ENCODE data around the gene IQUB.
A peak's percentile ranks its signal among the peaks of the same experiment; 100 is the strongest.
"Not testable (repeated sequence)": the region's sequence is repeated elsewhere in the genome, so short reads cannot be mapped to it uniquely, and the experiment has no call there.

The IQUB gene

DNA sequence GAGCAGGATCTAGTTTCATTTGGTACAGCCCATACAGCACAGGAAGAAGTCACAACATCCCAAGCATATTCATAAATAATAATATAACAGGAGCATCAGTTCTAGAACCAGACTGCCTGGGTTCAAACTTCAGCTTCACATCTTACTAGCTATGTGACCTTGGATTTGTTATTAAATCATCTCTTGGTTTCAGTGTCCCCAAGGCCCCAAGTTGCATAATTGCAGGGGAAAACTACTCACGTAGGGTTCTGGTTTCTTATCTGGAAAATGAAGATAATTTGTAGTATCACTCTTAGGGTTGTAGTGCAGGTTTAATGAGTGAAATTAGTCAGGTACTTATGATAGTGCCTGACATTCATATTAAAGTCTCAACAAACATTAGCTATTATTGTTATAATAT, 5.5 kb upstream of the IQUB start:
- DNase-seq (ENCODE audit: low read depth, low spot score) = no peak

DNA sequence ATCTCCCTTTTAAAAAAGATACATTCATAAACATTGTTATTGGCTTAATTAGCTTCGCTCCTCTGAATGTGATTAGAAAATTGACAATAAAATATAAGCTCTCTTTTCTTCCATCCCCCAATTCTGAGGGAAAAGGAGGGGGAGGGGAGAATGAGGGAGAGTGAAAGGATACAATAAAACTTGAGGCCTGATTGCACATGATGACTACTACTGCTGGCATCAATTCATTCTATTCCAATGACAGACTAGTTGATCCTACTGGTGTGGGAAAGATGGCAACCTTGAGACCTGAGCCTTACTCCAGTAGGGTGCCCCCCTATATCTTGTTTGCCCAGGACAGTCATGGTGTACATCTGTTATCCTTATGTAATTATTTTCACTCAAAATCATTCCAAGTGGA, 4.5 kb upstream of the IQUB start:
- no peak for DNase-seq (ENCODE audit: low read depth, low spot score)

DNA sequence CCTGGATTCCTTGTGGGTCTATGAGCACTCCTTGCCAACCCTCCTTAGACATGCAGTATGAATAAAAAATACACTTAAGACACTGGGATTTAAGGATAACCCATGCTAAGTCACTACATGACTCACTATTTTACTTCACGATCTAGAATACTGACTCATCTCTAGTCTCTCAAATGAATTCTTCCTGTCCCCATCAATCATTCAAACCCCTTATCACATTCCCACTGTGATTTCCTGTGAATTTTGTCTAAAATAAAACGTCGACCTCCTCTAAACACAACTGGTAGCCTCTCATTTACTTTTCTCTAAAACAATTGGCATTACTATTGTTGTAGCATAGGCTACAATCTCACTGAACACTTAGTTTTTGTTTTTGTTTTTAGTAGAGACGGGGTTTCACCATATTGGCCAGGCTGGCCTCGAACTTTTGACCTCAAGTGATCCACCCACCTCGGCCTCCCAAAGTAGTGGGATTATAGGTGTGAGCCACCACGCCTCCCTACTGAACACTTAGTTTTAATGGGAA, 3.9 kb upstream of the IQUB start:
- peak; percentile 42 for DNase-seq (ENCODE audit: low read depth, low spot score)

DNA sequence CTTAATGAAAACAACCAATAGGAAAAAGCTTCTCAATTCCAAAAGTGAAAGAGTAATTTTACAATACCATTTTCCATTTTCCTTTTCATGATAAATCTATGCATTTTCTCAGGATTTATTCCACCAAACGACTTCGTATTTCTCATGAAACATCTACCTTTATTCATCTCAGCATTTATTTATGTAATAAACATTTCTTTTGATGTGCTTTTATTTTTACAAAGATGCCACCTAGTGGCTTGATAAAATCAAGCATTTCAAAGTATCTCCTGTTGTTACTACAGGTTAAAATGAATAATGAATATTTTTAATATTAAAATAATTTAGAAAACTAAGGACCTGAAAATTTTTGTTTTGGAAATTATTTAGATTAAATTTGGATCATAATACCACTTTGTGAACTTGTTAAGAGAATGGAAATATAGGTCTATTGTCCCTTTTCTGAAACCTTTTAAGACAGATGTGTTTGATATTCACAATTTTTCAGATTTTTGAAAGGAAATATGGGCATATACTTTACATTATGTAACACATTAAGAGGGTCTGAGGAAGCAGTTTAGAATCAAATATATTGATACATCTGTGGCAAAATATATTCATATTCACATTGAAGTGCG, 2.7 kb upstream of the IQUB start:
- peak; percentile 29 for DNase-seq (ENCODE audit: low read depth, low spot score)

DNA sequence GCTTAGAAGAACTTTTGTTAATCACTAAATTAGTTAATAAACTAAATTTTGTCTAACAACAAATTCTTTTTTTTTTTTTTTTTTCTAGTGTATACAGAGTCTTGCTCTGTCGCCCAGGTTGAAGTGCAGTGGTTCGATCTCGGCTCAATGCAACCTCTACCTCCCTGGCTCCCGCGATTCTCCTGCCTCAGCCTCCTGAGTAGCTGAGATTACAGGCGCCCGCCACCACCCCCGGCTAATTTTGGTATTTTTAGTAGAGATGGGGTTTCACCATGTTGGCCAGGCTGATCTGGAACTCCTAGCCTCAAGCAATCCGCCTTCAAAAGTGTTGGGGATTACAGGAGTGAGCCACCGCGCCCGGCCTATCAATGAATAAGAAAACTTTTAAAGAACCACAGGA, 1.1 kb upstream of the IQUB start:
- no peak for DNase-seq (ENCODE audit: low read depth, low spot score)

DNA sequence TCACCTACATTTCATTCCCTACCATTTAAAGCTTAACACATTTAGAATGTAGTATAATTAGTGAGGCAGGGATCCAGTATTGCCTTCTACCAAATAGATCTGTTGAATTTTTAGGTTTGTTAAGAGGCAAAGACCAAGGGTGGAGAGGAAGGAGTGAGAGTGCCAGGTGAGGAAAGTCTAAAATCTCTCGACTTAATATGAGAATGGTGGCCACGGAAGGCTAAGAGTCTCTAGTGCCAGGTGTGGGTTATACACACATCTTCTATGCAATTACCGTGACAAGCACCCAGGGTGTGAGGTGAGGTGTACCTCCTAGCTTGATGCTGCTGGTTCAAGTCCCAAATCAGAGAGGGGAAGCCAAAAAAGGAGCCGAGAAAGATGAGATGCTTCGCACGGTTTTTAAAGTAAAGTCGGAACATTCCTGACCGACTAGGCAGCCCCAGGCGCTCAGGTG, 439 bp downstream of the IQUB start:
- DNase-seq (ENCODE audit: low read depth, low spot score) = no peak

DNA sequence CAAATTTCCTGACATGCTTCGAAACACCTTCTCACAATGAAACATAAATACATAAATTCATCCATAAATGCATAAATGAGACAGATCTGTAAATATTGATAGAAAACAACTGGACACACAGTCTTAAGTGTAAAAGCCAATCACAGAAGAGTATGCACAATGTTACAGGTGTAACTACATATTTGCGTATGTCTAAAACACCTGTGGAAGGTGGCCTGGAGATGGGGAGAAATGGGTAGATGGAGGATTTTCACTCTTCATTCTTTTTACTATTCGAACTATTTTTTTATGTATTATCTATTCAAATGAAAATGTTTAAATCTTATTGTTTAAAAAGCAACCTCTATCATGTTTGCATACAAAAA, 860 bp downstream of the IQUB start:
- no peak for DNase-seq (ENCODE audit: low read depth, low spot score)

DNA sequence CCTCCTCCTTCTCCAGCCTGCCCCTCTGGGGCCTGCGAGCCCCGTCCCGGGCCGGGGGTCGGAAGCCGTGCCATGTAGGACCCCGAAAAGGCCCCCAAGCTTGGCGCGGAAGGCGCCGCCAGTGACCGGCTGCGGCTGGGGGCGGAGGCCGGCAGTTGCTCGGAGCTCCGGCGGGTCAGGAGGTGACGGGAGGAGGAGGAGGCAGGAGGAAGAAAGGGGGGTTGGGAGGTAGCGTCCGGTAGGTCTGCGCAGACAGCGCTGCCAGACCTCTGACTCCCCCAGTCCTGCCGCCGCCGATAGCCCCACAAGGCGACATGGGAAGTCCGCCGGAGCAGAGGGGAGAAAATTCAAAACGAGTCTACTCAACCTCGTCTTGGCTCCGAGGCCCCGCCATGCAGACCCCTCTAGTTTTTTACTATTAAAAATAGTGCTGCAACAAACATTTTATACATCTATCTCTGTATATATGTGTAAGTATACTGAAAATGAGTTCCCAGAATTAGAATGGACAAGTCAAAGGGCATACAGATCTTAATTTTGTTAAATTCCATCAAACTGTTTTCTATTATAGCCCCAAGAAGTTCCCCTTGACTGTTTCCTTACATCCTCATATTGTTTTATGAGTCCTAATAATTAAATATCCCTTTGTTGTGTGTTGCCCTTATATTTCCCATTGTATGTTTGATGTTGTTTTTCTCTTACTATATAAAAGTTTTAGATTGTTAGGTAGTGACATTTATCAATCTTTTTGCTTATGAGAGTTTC, 1.4 kb downstream of the IQUB start:
- DNase-seq (ENCODE audit: low read depth, low spot score) = peak; percentile 22

DNA sequence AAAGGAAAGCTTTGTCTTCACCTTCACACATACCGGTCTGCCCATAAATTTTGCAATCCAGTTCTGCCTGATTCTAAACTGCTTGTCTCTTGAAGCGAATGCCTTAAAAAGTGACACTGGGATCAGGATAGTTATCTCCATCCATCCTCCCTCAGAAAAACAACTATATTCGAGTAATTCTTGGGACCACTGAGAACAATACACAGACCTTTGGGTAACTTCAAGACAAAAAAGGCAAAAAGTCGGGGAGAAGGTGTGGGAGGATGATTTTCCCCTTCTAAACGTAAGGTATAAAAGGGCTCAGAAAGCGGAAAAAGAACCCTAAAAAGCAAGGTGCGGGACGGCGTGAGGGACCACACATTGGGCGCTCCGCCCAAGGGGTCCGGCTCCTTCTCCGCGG, 2.1 kb downstream of the IQUB start:
- not testable (repeated sequence) for DNase-seq (ENCODE audit: low read depth, low spot score)

DNA sequence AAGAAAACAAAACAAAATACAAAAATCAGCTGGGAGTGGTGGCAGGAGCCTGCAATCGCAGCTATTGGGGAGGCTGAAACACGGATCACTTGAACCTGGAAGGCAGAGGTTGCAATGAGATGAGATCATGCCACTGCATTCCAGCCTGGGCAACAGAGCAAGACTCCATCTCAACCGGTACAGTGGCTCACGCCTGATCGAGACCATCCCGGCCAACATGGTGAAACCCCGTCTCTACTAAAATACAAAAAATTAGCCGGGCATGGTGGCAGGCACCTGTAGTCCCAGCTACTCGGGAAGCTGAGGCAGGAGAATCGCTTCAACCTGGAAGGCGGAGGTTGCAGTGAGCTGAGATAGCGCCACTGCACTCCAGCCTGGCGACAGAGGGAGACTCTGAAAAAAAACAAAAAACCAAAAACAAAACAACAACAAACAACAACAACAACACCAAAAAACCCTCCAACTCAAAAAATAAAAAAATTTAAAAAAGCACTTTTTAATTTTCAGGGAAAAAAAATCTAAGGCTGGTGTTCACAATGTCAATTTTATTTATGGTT, 4.3 kb downstream of the IQUB start:
- not testable (repeated sequence) for DNase-seq (ENCODE audit: low read depth, low spot score)

DNA sequence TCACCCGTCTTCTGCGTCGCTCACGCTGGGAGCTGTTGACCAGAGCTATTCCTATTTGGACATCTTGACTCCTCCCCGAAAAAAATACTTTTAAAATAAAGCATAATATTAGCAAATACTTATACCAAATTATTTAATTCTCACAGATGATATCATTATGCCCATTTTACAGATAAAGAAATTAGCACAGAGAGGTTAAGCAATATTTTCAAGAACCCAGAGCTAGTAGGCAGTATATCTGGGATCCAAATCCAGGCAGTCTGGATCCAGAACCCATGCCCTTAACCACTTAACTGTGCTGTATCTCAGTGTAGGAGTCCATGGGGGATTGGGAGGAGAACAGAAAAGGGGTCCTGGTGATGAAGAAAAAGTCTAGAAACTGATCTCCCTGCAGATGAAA, 6.1 kb downstream of the IQUB start:
- no peak for DNase-seq (ENCODE audit: low read depth, low spot score)

DNA sequence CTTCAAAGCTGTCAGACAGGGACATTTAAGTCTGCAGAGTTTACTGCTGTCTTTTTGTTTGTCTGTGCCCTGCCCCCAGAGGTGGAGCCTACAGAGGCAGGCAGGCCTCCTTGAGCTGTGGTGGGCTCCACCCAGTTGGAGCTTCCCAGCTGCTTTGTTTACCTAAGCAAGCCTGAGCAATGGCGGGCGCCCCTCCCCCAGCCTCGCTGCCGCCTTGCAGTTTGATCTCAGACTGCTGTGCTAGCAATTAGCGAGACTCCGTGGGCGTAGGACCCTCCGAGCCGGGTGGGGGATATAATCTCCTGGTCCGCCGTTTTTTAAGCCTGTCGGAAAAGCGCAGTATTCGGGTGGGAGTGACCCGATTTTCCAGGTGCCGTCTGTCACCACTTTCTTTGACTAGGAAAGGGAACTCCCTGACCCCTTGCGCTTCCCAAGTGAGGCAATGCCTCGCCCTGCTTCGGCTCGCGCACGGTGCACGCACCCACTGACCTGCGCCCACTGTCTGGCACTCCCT, 6.6 kb downstream of the IQUB start:
- DNase-seq (ENCODE audit: low read depth, low spot score) = not testable (repeated sequence)

DNA sequence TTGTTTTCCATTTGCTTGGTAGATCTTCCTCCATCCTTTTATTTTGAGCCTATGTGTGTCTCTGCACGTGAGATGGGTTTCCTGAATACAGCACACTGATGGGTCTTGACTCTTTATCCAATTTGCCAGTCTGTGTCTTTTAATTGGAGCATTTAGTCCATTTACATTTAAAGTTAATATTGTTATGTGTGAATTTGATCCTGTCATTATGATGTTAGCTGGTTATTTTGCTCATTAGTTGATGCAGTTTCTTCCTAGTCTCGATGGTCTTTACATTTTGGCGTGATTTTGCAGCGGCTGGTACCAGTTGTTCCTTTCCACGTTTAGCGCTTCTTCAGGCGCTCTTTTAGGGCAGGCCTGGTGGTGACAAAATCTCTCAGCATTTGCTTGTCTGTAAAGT, 7.9 kb downstream of the IQUB start:
- not testable (repeated sequence) for DNase-seq (ENCODE audit: low read depth, low spot score)

DNA sequence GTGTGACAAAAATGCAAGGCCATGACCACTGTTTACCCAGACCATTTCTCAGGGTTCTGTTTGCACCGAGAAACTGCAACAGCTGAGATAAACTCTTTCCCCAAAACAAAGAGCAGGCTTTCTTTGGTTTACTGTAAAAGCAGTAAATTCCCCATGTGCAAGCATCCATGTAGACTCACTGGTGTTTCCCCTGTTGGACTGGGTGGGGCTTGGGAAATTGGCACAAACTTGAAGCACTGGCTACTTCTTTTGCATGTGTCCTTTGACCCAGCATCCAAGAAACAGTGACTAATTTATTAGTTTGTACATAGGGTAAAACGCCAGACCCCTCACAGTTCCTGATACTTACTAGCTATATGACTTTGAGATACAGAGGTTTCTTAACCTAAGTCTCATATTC, 12.3 kb downstream of the IQUB start:
- peak; percentile 66 for DNase-seq (ENCODE audit: low read depth, low spot score)

DNA sequence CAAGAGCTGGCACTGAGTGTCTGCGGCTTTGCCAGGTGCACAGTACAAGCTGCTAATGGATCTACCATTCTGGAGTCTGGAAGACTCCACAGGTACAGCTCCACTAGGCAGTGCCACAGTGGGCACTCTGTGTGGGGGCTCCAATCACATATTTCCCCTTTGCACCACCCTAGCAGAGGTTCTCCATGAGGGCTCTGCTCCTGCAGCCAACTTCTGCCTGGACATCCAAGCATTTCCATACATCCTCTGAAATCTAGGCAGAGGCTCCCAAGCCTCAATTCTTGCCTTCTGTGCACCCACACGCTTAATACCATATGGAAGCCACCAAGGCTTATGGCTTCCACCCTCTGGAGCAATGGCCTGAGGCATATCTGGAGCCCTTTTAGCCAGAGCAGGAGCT, 29.2 kb downstream of the IQUB start:
- no peak for DNase-seq (ENCODE audit: low read depth, low spot score)

DNA sequence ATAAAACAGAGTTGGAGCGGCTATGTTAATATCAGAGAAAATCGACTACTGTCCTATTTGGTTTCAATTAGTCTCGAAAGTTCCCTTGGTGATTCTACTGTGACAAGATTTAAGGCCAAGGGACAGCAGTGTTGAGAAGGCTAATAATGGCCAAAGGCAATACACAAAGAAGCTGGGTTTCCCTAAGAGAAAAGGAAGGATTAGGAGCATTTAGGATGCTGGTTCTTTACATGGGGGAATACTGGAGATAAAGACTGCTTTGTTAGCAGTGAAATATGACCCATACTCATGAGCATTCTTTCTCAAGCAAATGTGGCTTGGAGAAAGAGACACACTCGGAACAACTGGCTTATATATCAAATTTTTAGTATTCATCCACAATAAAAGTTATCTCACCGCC, 32.2 kb downstream of the IQUB start:
- no peak for DNase-seq (ENCODE audit: low read depth, low spot score)

DNA sequence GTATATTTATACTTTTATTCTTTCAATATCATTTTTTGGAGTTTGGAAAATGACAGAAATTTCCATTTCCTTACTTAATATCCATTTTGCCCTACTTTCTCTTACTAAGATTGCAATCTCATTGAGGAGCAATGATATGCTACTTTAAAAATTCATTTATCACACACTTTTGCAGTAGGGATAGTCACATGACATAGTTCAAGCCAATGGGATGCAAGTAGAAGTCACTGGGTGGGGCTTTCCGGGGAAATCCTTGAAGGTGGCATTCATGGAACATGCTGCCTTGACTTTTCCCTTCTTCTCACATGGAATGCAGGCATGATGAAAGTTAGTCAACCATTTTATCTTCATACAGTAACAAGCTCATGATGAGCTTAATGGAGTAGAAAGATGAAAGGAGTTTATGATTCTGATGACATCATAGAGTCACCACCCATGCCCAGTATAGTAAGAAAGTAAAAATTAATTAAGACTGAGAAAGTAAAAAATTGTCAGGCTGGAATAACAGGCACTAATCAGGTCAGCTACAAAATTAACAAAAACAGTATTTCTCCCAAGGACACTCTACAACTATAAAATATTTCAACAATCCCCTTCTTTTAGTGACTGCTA, 33.4 kb downstream of the IQUB start:
- DNase-seq (ENCODE audit: low read depth, low spot score) = no peak

DNA sequence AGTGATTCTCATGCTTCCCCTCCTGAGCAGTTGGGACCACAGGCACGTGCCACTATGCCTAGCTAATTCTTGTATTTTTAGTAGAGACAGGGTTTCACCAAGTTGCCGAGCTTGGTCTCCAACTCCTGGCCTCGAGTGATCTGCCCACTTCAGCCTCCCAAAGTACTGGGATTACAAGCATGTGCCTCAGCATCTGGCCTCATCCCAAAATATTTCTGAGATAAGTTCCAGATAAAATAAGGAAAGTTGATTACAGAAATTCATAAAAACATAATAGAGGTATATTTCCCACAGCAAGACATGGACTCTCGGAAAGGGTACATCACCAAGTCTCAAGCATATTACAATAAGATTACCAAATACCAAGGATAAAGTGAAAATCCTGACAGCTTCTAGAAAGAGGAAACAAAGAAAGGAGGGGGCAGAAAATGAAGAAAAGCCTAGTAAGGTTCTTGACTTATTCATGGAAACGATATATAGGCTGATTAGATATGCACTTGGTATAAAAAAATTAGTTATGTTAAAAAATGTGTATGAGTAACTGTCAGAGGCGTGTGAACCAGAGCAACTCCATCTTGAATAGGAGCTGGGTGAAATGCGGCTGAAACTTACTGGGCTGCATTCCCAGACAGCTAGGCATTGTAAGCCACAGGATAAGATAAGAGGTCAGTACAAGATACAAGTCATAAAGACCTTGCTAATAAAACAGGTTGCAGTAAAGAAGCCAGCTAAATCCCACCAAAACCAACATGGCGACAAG, 35.0 kb downstream of the IQUB start:
- DNase-seq (ENCODE audit: low read depth, low spot score) = peak; percentile 26

DNA sequence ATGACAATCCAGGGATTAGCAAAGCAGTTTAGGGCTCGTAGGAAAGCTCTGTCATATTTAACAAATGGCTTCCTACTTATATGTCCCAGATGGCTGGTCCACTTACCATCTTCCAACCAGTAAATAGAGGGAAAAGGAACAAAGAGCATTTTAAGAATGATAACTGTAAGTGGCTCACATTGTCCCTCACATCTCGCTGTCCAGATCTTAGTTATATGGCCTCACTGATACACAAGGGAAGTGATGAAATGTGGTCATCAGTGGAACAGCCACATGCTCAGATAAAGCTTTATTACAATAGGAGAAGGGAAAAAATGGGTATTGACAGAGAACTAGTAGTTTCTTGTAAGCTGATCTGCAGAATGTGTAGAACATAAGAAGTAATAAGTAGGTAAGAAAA, 35.8 kb downstream of the IQUB start:
- no peak for DNase-seq (ENCODE audit: low read depth, low spot score)

DNA sequence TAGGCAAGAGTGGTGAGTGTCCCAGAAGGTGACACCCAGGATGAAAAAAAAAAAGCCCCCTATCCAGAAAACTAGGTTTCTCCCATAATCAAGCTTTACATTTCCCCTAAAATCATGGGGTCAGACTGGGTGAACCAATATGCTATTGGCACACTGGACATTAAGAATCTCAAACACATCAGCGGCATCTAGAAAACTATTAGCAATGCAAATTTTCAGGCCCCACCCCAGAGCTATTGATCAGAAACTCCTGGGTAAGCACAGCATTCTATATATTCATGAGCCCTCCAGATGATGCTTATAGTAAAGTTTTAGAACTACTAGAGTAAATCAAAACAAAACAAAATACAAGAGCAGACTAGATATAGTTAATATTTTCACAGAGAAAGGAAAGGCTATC, 36.4 kb downstream of the IQUB start:
- no peak for DNase-seq (ENCODE audit: low read depth, low spot score)

DNA sequence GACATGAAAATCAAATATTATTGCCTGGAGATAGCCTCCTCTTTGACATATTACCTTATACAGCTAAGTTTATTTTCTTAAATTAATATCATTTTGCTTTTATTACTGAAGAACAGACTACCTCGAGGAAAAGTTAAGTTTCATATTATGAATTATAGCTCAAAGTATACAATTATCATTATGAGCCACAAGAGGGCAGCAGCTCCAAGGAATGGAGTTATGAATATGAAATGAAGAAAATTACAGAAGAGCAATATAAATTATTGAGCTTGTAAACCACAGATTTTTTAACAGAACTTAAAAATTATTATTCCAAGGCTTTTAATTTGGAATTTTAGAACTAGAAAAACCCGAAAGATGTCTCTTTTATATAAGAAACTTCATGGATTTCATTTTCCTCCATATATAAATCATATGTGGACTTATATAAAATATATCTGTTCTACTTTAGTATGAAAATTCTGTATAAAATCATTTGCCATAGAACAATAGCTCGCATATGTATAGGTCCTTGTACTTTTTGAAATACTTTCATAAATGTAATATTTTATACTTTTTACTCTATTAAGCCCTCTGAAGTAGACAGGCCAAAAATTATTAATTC, 40.1 kb downstream of the IQUB start:
- peak; percentile 26 for DNase-seq (ENCODE audit: low read depth, low spot score)
